ENCODE data around the gene PCDHGA1.

The PCDHGA1 gene

GRCh38 chr5:141511771-141512325, 181.5 kb downstream of the PCDHGA1 start:
- ChIA-PET CTCF (interaction anchor here (0.8 to 14.8 kb wide), 21 partner anchors 11 to 181 kb away, joined by 3 to 214 read pairs (median 6); partner anchors contain the start of genes HDAC3, PCDHGA10, PCDHGA11 and PCDHGA12), POLR2A (no interaction called here)
- DNase-seq (ENCODE audit: extremely low spot score), result no peak
- no peak for TF ChIP-seq CTCF (IDR thresholded peaks at IDR 0.05; ENCODE audit: control extremely low read depth, extremely low read depth, low read depth, missing control alignments)

- POLR2A ChIA-PET, result no interaction called here
- CTCF ChIA-PET, result interaction anchor here (0.7 to 14.8 kb wide), 35 partner anchors 8 to 194 kb away, joined by 3 to 214 read pairs (median 4); partner anchors contain the start of genes DIAPH1, HDAC3, PCDHGA10 and PCDHGA11
- peak; percentile 79 for TF ChIP-seq CTCF (IDR thresholded peaks at IDR 0.05; ENCODE audit: control extremely low read depth, extremely low read depth, low read depth, missing control alignments)
- DNase-seq (ENCODE audit: extremely low spot score), result peak; percentile 85
Measured at GRCh38 chr5:141512390-141512910, 182.1 kb downstream of the PCDHGA1 start.

GRCh38 chr5:141512911-141513626, 182.8 kb downstream of the PCDHGA1 start:
- TF ChIP-seq CTCF (IDR thresholded peaks at IDR 0.05; ENCODE audit: control extremely low read depth, extremely low read depth, low read depth, missing control alignments), result no peak
- peak; percentile 30 for DNase-seq (ENCODE audit: extremely low spot score)
- ChIA-PET CTCF (interaction anchor here (0.7 to 14.8 kb wide), 31 partner anchors 8 to 456 kb away, joined by 3 to 214 read pairs (median 4); partner anchors contain the start of genes DIAPH1, PCDHGA10, PCDHGA11 and PCDHGA4), POLR2A (no interaction called here)

GRCh38 chr5:141513627-141514329, 183.5 kb downstream of the PCDHGA1 start:
- DNase-seq (ENCODE audit: extremely low spot score), result peak; percentile 64
- ChIA-PET CTCF (interaction anchor here (0.9 to 14.8 kb wide), 27 partner anchors 9 to 455 kb away, joined by 3 to 214 read pairs (median 5); partner anchors contain the start of genes DIAPH1, PCDHGA10, PCDHGA11 and PCDHGA4), POLR2A (no interaction called here)
- TF ChIP-seq CTCF (IDR thresholded peaks at IDR 0.05; ENCODE audit: control extremely low read depth, extremely low read depth, low read depth, missing control alignments), result no peak

- no peak for DNase-seq (ENCODE audit: extremely low spot score)
- no peak for TF ChIP-seq CTCF (IDR thresholded peaks at IDR 0.05; ENCODE audit: control extremely low read depth, extremely low read depth, low read depth, missing control alignments)
- POLR2A ChIA-PET, result no interaction called here
- CTCF ChIA-PET, result interaction anchor here (0.6 to 14.8 kb wide), 15 partner anchors 8 to 98 kb away, joined by 3 to 214 read pairs (median 26); partner anchors contain the start of genes PCDHGA10, PCDHGA11, PCDHGA12 and PCDHGB7
Measured at GRCh38 chr5:141514330-141515133, 184.2 kb downstream of the PCDHGA1 start.

Measured in GM10248 (cell line).